ENCODE measurements around the gene CLDN3.
A peak's percentile ranks its signal among the peaks of the same experiment; 100 is the strongest.
"Not testable (repeated sequence)": the region's sequence is repeated elsewhere in the genome, so short reads cannot be mapped to it uniquely, and the experiment has no call there.

Gene CLDN3

GRCh38 chr7:73770002-73770859, at the start of gene CLDN3:
CLDN3 (minus strand) TSS chr7:73770270; CDS start chr7:73770049, 221 bp downstream.
- no peak for DNase-seq (ENCODE audit: low read depth)

GRCh38 chr7:73817121-73817520, 47.1 kb upstream of the CLDN3 start:
- DNase-seq (ENCODE audit: low read depth) = no peak

- DNase-seq (ENCODE audit: low read depth) = no peak
Observed at GRCh38 chr7:73815436-73815835, 45.4 kb upstream of the CLDN3 start.

GRCh38 chr7:73812996-73813395, 42.9 kb upstream of the CLDN3 start:
- no peak for DNase-seq (ENCODE audit: low read depth)

- DNase-seq (ENCODE audit: low read depth) = peak; percentile 33
Observed at GRCh38 chr7:73811760-73812168, 41.7 kb upstream of the CLDN3 start.

GRCh38 chr7:73810998-73811360, 40.9 kb upstream of the CLDN3 start:
- DNase-seq (ENCODE audit: low read depth) = no peak

- no peak for DNase-seq (ENCODE audit: low read depth)
Observed at GRCh38 chr7:73809467-73809951, 39.4 kb upstream of the CLDN3 start.

- DNase-seq (ENCODE audit: low read depth) = no peak
Observed at GRCh38 chr7:73802459-73802858, 32.4 kb upstream of the CLDN3 start.

- no peak for DNase-seq (ENCODE audit: low read depth)
Observed at GRCh38 chr7:73801577-73801976, 31.5 kb upstream of the CLDN3 start.

- DNase-seq (ENCODE audit: low read depth) = no peak
Observed at GRCh38 chr7:73799282-73800141, 29.4 kb upstream of the CLDN3 start.

- not testable (repeated sequence) for DNase-seq (ENCODE audit: low read depth)
Observed at GRCh38 chr7:73797176-73797575, 27.1 kb upstream of the CLDN3 start.

- not testable (repeated sequence) for DNase-seq (ENCODE audit: low read depth)
Observed at GRCh38 chr7:73796656-73797055, 26.6 kb upstream of the CLDN3 start.

- not testable (repeated sequence) for DNase-seq (ENCODE audit: low read depth)
Observed at GRCh38 chr7:73795188-73795587, 25.1 kb upstream of the CLDN3 start.

- not testable (repeated sequence) for DNase-seq (ENCODE audit: low read depth)
Observed at GRCh38 chr7:73791170-73791690, 21.2 kb upstream of the CLDN3 start.

- DNase-seq (ENCODE audit: low read depth) = no peak
Observed at GRCh38 chr7:73789051-73789450, 19.0 kb upstream of the CLDN3 start.

GRCh38 chr7:73787786-73788048, 17.6 kb upstream of the CLDN3 start:
- DNase-seq (ENCODE audit: low read depth) = not testable (repeated sequence)

GRCh38 chr7:73786588-73786987, 16.5 kb upstream of the CLDN3 start:
- no peak for DNase-seq (ENCODE audit: low read depth)

- DNase-seq (ENCODE audit: low read depth) = no peak
Observed at GRCh38 chr7:73779517-73779916, 9.4 kb upstream of the CLDN3 start.

GRCh38 chr7:73778801-73779389, 8.8 kb upstream of the CLDN3 start:
- no peak for DNase-seq (ENCODE audit: low read depth)

- no peak for DNase-seq (ENCODE audit: low read depth)
Observed at GRCh38 chr7:73774923-73775322, 4.9 kb upstream of the CLDN3 start.

GRCh38 chr7:73773700-73774517, 3.8 kb upstream of the CLDN3 start:
- no peak for DNase-seq (ENCODE audit: low read depth)
